ENCODE measurements around the gene TMEM259. TPM values are rescaled to one million over a fixed set of nuclear protein-coding genes. Genes with fewer than 3 reads are reported as not detected.

The TMEM259 gene
- total and polyA plus RNA-seq, 2 of the 8 experiments (the other 6 are each of a cell fraction or from before 2014, with no cell fraction given) = 140 to 243 TPM

GRCh38 chr19:1055886-1056620 is 35.1 kb upstream of the TMEM259 start:
- Histone ChIP-seq H2BK5ac (ENCODE audit: low read depth, low read length) (no peak overlapping the region), H3K79me1 (ENCODE audit: low read depth, low read length) (no peaks in the 10 kb centered on the region), H3K4me2 (ENCODE audit: insufficient read depth in 1 of 2, low read depth in 2 of 2, low read length in 2 of 2) (no peak overlapping the region), H2BK15ac (ENCODE audit: low read length) (no peak overlapping the region), H3K14ac (ENCODE audit: insufficient read length) (no peak overlapping the region), H3K36me3 (ENCODE audit: control insufficient read depth in 2 of 4, insufficient read depth in 4 of 4, low read length in 3 of 4) (peaks cover 0 to 49% (median 14%) of the 10 kb centered on the region in 4 experiments; a peak in 6 of 8 replicates), H4K91ac (replicated peaks; ENCODE audit: insufficient read length, low read length) (no peak overlapping the region), H2BK20ac (ENCODE audit: low read length) (no peak overlapping the region), H3K23ac (ENCODE audit: insufficient read length) (no peak overlapping the region), H4K20me1 (replicated peaks in 1 of 2; ENCODE audit: control insufficient read depth in 1 of 2, insufficient read depth in 2 of 2, low read length in 2 of 2) (peaks cover 0 to 2% of the 10 kb centered on the region in 2 experiments), H4K8ac (ENCODE audit: extremely low read depth, insufficient read depth, low read length) (no peak overlapping the region), H3K27me3 (replicated peaks in 1 of 4; ENCODE audit: control insufficient read depth in 3 of 4, extremely low read depth in 1 of 4, insufficient read depth in 3 of 4, low read length in 3 of 4) (no peaks in the 10 kb centered on the region; a peak in 1 of 7 replicates), H3K79me2 (ENCODE audit: control insufficient read depth in 1 of 2, insufficient read depth in 2 of 2, low read length in 2 of 2) (no peaks in the 10 kb centered on the region), H2BK12ac (ENCODE audit: low read depth, low read length) (no peak overlapping the region), H3K9ac (replicated peaks in 1 of 4; ENCODE audit: extremely low read depth in 1 of 4, low read depth in 3 of 4, low read length in 3 of 4) (no peak overlapping the region), H3K4me3 (ENCODE audit: extremely low read depth in 1 of 4, insufficient read depth in 2 of 4, low read depth in 3 of 4, low read length in 4 of 4) (no peak overlapping the region), H2AFZ (ENCODE audit: low read length) (no peak overlapping the region), H3K4me1 (replicated peaks in 1 of 4; ENCODE audit: control insufficient read depth in 3 of 4, insufficient read depth in 4 of 4, low read length in 3 of 4) (no peaks in the 10 kb centered on the region), H2BK120ac (replicated peaks; ENCODE audit: low read depth, low read length) (no peak overlapping the region), H3K27ac (ENCODE audit: low read depth, low read length) (no peak overlapping the region), H3K56ac (replicated peaks; ENCODE audit: insufficient read length, low read depth, low read length) (no peak overlapping the region), H4K5ac (ENCODE audit: insufficient read length, low read depth, low read length) (no peak overlapping the region), H3K9me3 (ENCODE audit: insufficient read depth in 2 of 2, low read depth in 1 of 2, low read length in 1 of 2) (peaks cover 38 to 55% of the 10 kb centered on the region in 2 experiments), H3K18ac (ENCODE audit: extremely low read depth, low read length) (no peak overlapping the region), H2AK5ac (ENCODE audit: low read depth, low read length) (no peak overlapping the region), H3K4ac (replicated peaks; ENCODE audit: insufficient read length, low read depth, low read length) (no peak overlapping the region), H3K23me2 (ENCODE audit: low read depth, low read length) (peaks cover 3% of the 10 kb centered on the region; the same call in 1 of the 2 replicates)
- no peak for TF ChIP-seq KDM4A (IDR thresholded peaks at IDR 0.05; ENCODE audit: low read depth, low read length, severe bottlenecking)
- no peak for TF ChIP-seq POU5F1 (IDR thresholded peaks at IDR 0.05; ENCODE audit: low read depth, low read length)
- no peak for TF ChIP-seq MAX (IDR thresholded peaks at IDR 0.05)
- TF ChIP-seq ATF2 (IDR thresholded peaks at IDR 0.05; ENCODE audit: low read length) = no peak
- no peak for TF ChIP-seq CBX5 (IDR thresholded peaks at IDR 0.05; ENCODE audit: low read depth, low read length)
- CTCF ChIA-PET (ENCODE audit: partially characterized antibody) = interaction anchor here (0.9 to 2.4 kb wide), 5 partner anchors 9 to 192 kb away, joined by 3 to 10 read pairs (median 5); partner anchors contain the start of gene ARHGAP45
- POLR2A ChIA-PET (ENCODE audit: partially characterized antibody) = interaction anchor here (1.1 to 3.0 kb wide), 4 partner anchors 8 to 28 kb away, joined by 3 to 12 read pairs (median 4); partner anchors contain the start of gene ARHGAP45
- WGBS, 2 experiments (ENCODE audit: extremely low coverage in 1 of 2, insufficient coverage in 1 of 2, insufficient read length in 1 of 2, insufficient replicate concordance in 2 of 2, low coverage in 1 of 2, low lambda C conversion rate in 2 of 2, missing lambda C conversion rate in 1 of 2) = 92% methylated on average over 20 of the region's 20 CpGs; no CpG with 5 or more reads in 1 of the 2 experiments
- no peak for FAIRE-seq
- no peak for DNase-seq (ENCODE audit: low read depth in 1 of 2, low spot score in 2 of 2)

Data from H1 (cell line).